Lower leg skin (tissue), 3 donors: ENCODE measurements around the gene CTNND2.

ENCODE experiments used
- CTCF ChIP-seq, 3 donors: fragments of 450-650 bp; IDR thresholded peaks; one replicate each; pipeline ENCODE4 v1.5.1; 2016; ENCODE audit warnings: antibody characterized with exemption in 3 of 3, mild to moderate bottlenecking in 3 of 3, moderate library complexity in 2 of 3
- POLR2A ChIP-seq, 2 donors: fragments of 450-650 bp; IDR thresholded peaks; one replicate each; pipeline ENCODE4 v1.6.1; 2016 to 2017; ENCODE audit warnings: antibody characterized with exemption in 2 of 2, mild to moderate bottlenecking in 1 of 2, moderate library complexity in 1 of 2

GRCh38 chr5:11520241-11520930 is 383.9 kb downstream of the CTNND2 start:
- no peak for TF ChIP-seq CTCF (IDR thresholded peaks at IDR 0.05)
- no peak for TF ChIP-seq POLR2A (IDR thresholded peaks at IDR 0.05)
